Activated CD4-positive, alpha-beta T cell treated with anti-CD3 and anti-CD28 coated beads for 36 hours (primary cell): ENCODE measurements around the gene OR2T35. TPM values are rescaled to one million over a fixed set of nuclear protein-coding genes. Genes with fewer than 3 reads are reported as not detected.
A peak's percentile ranks its signal among the peaks of the same experiment; 100 is the strongest.
"Not testable (repeated sequence)": the region's sequence is repeated elsewhere in the genome, so short reads cannot be mapped to it uniquely, and the experiment has no call there.

Source experiments
- ATAC-seq: fragments of 200-7000 bp; cut with Tn5 transposase; one replicate; pipeline ENCODE4 v1.10.0; 2021; ENCODE audit warnings: mild to moderate bottlenecking, moderate library complexity
- CTCF ChIA-PET: fragments of 350-600 bp; sonication (Branson Sonifier 250); formaldehyde crosslinking; loops from one replicate; lab custom pipeline; 2021; ENCODE audit warnings: antibody characterized with exemption; lab: Charles Lee
- POLR2A ChIA-PET: fragments of 350-600 bp; sonication (Branson Sonifier 250); formaldehyde crosslinking; loops from one replicate; lab custom pipeline; 2021; ENCODE audit warnings: antibody characterized with exemption, inconsistent platforms; lab: Charles Lee
- DNase-seq: peaks from one replicate; pipeline ENCODE4 v3.0.0-alpha.2; 2020
- H3K27ac Mint-ChIP-seq: one replicate; pipeline ENCODE4 v1.8.0; 2021; ENCODE audit warnings: mixed read lengths
- H3K27me3 Mint-ChIP-seq: one replicate; pipeline ENCODE4 v1.8.0; 2021; ENCODE audit warnings: mixed read lengths
- H3K36me3 Mint-ChIP-seq: one replicate; pipeline ENCODE4 v1.8.0; 2021; ENCODE audit warnings: low read depth, mixed read lengths
- H3K4me1 Mint-ChIP-seq: one replicate; pipeline ENCODE4 v1.8.0; 2021; ENCODE audit warnings: mixed read lengths
- H3K4me3 Mint-ChIP-seq: one replicate; pipeline ENCODE4 v1.8.0; 2021; ENCODE audit warnings: mild to moderate bottlenecking, moderate library complexity, mixed read lengths
- H3K9me3 Mint-ChIP-seq: one replicate; pipeline ENCODE4 v1.8.0; 2021; ENCODE audit warnings: low read depth, mixed read lengths
- intact Hi-C, 2 experiments: fragments of 100-400 bp; cut with DNase I in 1 of 2; cut with micrococcal nuclease in 1 of 2; formaldehyde crosslinking; loops; one replicate each; pipeline versions ENCODE4 v1.14.2 to v1.15.1; 2022 to 2024; cut with DNase I, micrococcal nuclease
- total RNA-seq, 2 experiments: library from RNA; stranded (reverse); gene quantifications; one replicate each; pipeline ENCODE4 v1.2.3, GENCODE V29; 2021

OR2T35 gene
- total RNA-seq, result not detected

- H3K4me3 Mint-ChIP-seq, H3K9me3 Mint-ChIP-seq, intact Hi-C loops, DNase-seq, H3K27ac Mint-ChIP-seq, H3K36me3 Mint-ChIP-seq, H3K4me1 Mint-ChIP-seq, H3K27me3 Mint-ChIP-seq, ATAC-seq, POLR2A ChIA-PET, CTCF ChIA-PET: not testable (repeated sequence)
Measured at GRCh38 chr1:248645178-248645577, at the start of gene OR2T35. OR2T35 (minus strand) TSS chr1:248645278; CDS start chr1:248639258, 6,020 bp downstream.

DNA sequence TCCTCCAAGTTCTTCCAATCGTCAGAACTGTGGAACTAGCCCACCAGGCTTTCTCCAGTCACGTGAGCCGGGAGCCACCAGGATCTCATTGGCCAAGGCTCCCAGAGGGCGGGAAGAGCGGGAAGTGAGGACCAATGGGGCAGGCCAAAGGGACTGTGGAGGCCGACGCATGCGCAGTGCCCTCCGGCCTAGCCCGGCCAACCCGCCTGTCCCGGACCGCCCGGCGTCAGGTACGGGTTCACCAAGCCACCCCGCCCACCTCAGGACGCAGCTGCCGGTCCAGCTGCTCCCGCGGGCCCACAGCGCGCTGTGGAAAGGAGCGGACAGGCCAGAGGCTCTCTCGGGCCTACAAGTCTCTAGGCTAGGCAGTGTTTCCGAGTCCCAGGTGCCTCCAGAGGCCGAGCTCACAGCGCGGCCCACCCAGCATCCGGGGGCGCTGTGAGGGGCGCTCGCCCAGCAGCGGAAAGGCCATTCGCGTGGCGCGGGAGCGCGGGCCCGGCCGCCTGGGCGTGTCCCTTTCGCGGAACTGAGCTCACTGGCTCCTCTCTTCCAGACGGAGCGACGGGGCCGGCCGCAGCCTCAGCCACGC is 46.6 kb upstream of the OR2T35 start:
- Mint-ChIP-seq H3K27ac (no peak overlapping the region), H3K4me1 (peaks cover 6% of the 10 kb centered on the region), H3K36me3 (peaks cover 1% of the 10 kb centered on the region), H3K9me3 (peaks cover 6% of the 10 kb centered on the region), H3K27me3 (peaks cover 8% of the 10 kb centered on the region), H3K4me3 (no peak overlapping the region)
- CTCF ChIA-PET, result no interaction called here
- no peak for DNase-seq
- ATAC-seq, result no peak
- intact Hi-C loops, result loop anchor here in 1 of 2 experiments (5.0 kb wide), 1 partner anchor 116 kb away; no protein-coding TSS in a partner anchor
- POLR2A ChIA-PET, result no interaction called here

DNA sequence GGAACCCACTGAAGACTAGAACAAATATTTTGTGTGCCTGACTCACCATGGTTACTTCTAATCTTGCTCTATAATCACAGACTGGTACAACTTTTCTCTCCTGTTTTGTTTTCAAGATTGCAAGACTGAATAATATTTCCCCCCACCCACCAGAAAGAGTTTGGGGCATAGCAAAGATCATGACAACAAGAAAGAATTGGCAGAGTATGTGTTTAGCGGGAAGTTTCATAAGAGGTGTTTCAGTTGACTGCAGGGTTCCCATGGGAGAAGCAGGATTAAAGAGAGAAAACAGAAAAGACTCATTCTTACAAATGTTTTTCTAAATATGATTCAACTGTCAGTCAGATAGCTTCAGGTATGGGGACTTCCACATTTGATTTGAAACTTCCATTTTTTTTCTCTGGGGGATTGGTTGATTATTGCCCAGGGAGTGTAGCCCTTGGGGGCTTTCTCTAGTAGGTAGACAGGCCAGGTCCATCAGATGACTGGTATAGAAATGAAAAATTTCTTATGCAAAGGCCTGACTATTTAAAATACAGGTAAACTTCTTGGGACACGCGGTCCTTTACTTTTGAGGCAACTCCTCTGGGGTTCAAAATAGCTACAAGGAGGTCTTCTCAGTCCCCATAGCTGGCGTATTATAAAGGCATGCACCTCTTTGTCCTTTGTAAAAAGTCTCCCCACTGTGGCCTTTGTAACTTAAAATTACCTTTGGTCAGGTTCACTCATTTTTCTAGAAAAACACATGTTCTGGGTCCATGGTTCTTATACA is 43.6 kb upstream of the OR2T35 start:
- POLR2A ChIA-PET, result interaction anchor here (0.6 kb wide), 1 partner anchor 136 kb away, joined by 3 read pairs; no protein-coding TSS in a partner anchor
- no peak overlapping the region for H3K4me3 Mint-ChIP-seq
- ATAC-seq (no peak), DNase-seq (no peak)
- peaks cover 1% of the 10 kb centered on the region for H3K36me3 Mint-ChIP-seq
- H3K9me3 Mint-ChIP-seq, result peaks cover 6% of the 10 kb centered on the region
- CTCF ChIA-PET, result interaction anchor here (1.5 kb wide), 1 partner anchor 72 kb away, joined by 4 read pairs; no protein-coding TSS in a partner anchor
- peaks cover 7% of the 10 kb centered on the region for H3K4me1 Mint-ChIP-seq
- intact Hi-C loops, result loop anchor here (5.0 to 10.0 kb wide), 2 partner anchors 66 to 754 kb away; no protein-coding TSS in a partner anchor
- peaks cover 6% of the 10 kb centered on the region for H3K27me3 Mint-ChIP-seq
- no peak overlapping the region for H3K27ac Mint-ChIP-seq

GRCh38 chr1:248686815-248687214 is 41.7 kb upstream of the OR2T35 start:
- H3K27ac Mint-ChIP-seq, result no peak overlapping the region
- peaks cover 3% of the 10 kb centered on the region for H3K27me3 Mint-ChIP-seq
- ATAC-seq (peak; percentile 53), DNase-seq (peak; percentile 34)
- CTCF ChIA-PET, result interaction anchor here (0.8 to 1.1 kb wide), 3 partner anchors 61 to 443 kb away, joined by 3 to 5 read pairs (median 4); no protein-coding TSS in a partner anchor
- peaks cover 1% of the 10 kb centered on the region for H3K36me3 Mint-ChIP-seq
- intact Hi-C loops, result loop anchor here (2.0 to 10.0 kb wide), 4 partner anchors 64 to 752 kb away; no protein-coding TSS in a partner anchor
- no peak overlapping the region for H3K4me3 Mint-ChIP-seq
- H3K9me3 Mint-ChIP-seq, result peaks cover 2% of the 10 kb centered on the region
- POLR2A ChIA-PET, result no interaction called here
- H3K4me1 Mint-ChIP-seq, result peaks cover 7% of the 10 kb centered on the region

DNA sequence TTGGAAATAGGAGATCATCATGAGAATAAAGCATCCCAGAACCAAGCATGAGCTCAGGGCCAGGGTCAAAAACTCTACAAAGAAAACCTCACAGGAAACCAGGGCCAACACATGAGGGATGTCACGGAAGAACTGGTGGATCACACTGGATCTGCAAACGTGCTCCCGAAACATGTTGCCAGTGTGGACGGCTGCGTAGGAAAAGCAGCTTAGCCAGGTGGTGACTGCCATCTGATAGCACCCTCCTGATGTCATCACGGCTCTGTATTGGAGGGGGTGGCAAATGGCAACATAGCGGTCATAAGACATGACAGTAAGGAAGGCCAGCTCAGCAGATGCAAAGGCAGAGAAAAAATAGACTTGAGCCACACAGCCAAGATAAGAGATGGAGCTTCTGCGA is 36.6 kb upstream of the OR2T35 start:
- ATAC-seq, result no peak
- Mint-ChIP-seq H3K9me3 (no peaks in the 10 kb centered on the region), H3K4me1 (peaks cover under 1% of the 10 kb centered on the region), H3K36me3 (no peaks in the 10 kb centered on the region), H3K4me3 (no peak overlapping the region), H3K27ac (no peak overlapping the region), H3K27me3 (peaks cover 13% of the 10 kb centered on the region)
- CTCF ChIA-PET, result no interaction called here
- POLR2A ChIA-PET, result no interaction called here
- intact Hi-C loops, result loop anchor here in 1 of 2 experiments (10.0 kb wide), 1 partner anchor 747 kb away; no protein-coding TSS in a partner anchor
- DNase-seq, result no peak

- Mint-ChIP-seq H3K4me3 (no peak overlapping the region), H3K9me3 (peaks cover 4% of the 10 kb centered on the region), H3K27ac (no peak overlapping the region), H3K4me1 (no peaks in the 10 kb centered on the region), H3K27me3 (peaks cover 5% of the 10 kb centered on the region), H3K36me3 (no peaks in the 10 kb centered on the region)
- DNase-seq, result no peak
- CTCF ChIA-PET, result no interaction called here
- POLR2A ChIA-PET, result no interaction called here
- intact Hi-C loops, result no loop called here
- no peak for ATAC-seq
Measured at GRCh38 chr1:248670003-248670402, 24.9 kb upstream of the OR2T35 start.

DNA sequence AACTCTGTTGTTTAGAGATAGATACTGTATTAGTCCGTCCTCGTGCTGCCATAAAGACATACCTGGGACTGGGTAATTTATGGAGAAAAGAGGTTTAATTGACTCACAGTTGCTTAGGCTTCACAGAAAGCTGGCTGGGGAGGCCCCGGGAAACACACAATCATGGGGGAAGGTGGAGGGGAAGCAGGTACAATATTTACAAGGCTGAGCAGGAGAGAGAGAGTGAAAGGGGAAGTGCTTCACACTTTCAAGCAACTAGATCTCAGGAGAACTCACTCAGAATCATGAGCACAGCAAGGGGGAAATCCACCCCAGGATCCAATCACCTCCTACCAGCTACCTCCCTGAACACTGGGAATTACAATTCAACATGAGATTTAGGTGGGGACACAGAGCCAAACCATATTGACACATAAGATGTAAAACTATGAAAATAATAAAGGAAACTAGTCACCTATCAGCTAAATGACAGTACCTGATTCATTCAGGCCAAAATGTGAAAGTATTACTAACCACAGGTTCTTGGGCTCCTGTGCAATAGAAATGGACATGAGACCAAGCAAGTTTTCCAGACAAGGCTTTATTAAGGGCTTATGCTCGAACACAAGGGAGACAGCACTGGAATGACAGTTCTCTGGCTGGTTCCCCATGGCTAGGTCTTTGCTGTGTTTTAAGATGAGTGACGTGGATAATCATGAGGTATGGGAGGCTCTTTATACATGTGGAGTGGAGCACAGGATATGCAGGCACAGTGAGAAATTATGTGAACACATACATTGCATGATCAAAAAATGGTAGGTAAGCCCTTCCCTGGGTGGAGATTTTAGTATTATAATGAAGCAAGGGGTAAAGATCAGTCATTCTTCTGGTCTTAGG is 18.6 kb upstream of the OR2T35 start:
- H3K4me3 Mint-ChIP-seq, ATAC-seq, H3K36me3 Mint-ChIP-seq, H3K27me3 Mint-ChIP-seq, DNase-seq, H3K27ac Mint-ChIP-seq, CTCF ChIA-PET, H3K4me1 Mint-ChIP-seq, POLR2A ChIA-PET, H3K9me3 Mint-ChIP-seq, intact Hi-C loops: not testable (repeated sequence)

DNA sequence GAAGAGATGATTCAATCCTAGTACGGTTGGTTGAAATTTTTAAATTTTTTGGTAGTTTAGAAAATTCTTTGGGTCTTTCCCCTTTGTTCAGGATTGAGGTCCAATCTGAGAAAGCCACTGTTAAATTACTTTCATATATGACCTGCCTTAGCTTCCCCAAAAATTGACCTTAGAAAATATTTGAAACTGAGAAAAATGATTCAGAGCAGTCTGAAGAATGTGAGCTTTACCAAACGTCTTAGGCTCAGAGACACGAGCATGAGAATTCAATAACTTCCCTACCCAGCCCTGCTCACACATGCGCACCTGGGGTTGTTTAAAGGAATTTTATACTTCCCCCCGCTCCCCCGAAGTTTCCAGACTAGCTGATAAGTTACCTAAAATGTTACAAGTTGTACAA is 11.7 kb upstream of the OR2T35 start:
- H3K9me3 Mint-ChIP-seq, H3K27me3 Mint-ChIP-seq, H3K36me3 Mint-ChIP-seq, DNase-seq, H3K4me1 Mint-ChIP-seq, H3K4me3 Mint-ChIP-seq, CTCF ChIA-PET, POLR2A ChIA-PET, H3K27ac Mint-ChIP-seq, ATAC-seq: not testable (repeated sequence)
- intact Hi-C loops, result loop anchor here in 1 of 2 experiments (5.0 kb wide), 1 partner anchor 224 kb away; no protein-coding TSS in a partner anchor

DNA sequence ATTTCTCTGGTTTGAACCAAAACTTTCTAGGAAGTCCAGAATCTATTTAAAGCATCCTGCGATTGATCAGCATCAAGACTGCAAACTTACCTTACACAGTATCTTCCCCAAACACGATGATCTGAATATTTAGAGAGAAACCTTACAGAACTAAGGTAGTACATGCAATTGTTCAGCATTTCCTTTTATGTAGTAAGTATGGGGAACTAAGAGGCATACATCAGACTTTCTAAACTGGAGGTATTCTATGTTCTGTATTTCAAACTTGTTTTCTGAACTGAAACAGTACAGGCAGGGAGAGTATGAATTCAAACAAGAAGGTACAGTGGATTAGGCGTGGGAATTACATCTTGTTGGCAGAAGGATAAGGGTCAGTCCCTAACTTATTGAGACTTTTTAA is 10.3 kb upstream of the OR2T35 start, which contains the start of gene OR2T27:
Gene OR2T27 (minus strand): TSS at position 175 of the 400 bp plus-strand sequence. CDS start 4,644 bp downstream, outside the sequence.
- not testable (repeated sequence) for H3K27me3 Mint-ChIP-seq, H3K4me1 Mint-ChIP-seq

DNA sequence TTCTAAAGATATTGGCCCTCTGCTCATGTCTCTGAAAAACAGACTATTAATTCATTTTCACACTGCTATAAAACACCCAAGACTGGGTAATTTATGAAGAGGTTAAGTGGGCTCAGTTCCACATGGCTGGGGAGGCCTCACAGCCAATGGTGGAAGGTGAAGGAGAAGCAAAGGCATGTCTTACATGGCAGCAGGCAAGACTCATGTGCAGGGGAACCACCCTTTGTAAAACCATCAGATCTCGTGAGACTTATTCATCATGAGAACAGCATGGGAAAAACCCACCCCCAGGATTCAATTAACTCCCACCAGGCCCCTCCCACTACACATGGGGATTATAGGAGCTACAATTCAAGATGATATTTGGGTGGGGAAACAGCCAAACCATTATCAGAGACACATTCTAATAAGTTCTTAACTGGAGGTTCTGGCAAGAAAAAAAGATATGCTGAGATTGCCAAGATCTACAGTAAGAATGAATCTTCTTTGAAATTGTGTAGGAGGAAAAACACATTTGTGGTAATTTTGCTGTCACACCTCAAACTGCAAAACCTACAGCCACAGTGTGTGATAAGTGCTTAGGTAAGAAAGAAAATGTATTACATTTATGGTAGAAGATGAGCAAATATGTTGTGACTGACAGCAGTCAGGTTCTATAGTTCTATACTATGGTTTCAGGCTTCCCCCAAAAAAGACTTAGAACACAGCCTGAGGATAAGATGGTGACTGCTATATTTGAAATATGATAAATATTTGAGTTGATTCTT is 3.9 kb upstream of the OR2T35 start:
- H3K9me3 Mint-ChIP-seq, intact Hi-C loops, ATAC-seq: not testable (repeated sequence)

More for the DNA sequence above, 10.3 kb upstream of the OR2T35 start, which contains the start of gene OR2T27:
- H3K27ac Mint-ChIP-seq, DNase-seq, H3K4me3 Mint-ChIP-seq, POLR2A ChIA-PET, ATAC-seq, CTCF ChIA-PET, H3K9me3 Mint-ChIP-seq, H3K36me3 Mint-ChIP-seq: not testable (repeated sequence)
- intact Hi-C loops, result loop anchor here in 1 of 2 experiments (5.0 kb wide), 1 partner anchor 223 kb away; no protein-coding TSS in a partner anchor

More for the DNA sequence above, 3.9 kb upstream of the OR2T35 start:
- CTCF ChIA-PET, H3K4me3 Mint-ChIP-seq, DNase-seq, H3K27me3 Mint-ChIP-seq, H3K4me1 Mint-ChIP-seq, H3K27ac Mint-ChIP-seq, H3K36me3 Mint-ChIP-seq, POLR2A ChIA-PET: not testable (repeated sequence)
